Natural killer cell treated with Interleukin-12 subunit alpha and Interleukin-12 subunit beta and Interleukin-15 and Interleukin-18, amount 100 ng/mL, for 72 hours (primary cell): Measurements from ENCODE around the gene PRX. TPM values are rescaled to one million over a fixed set of nuclear protein-coding genes. Genes with fewer than 3 reads are reported as not detected.
"Not testable (repeated sequence)": the region's sequence is repeated elsewhere in the genome, so short reads cannot be mapped to it uniquely, and the experiment has no call there.

Experiments
- ATAC-seq, 2 donors: fragments of 150-1000 bp; cut with Tn5 transposase in 1 of 2; sonication (Bioruptor Pico), chemical (Tn5 transposase) in 1 of 2; 2 replicates each; pipeline ENCODE4 v1.10.0; 2021
- DNase-seq: peaks from one replicate; pipeline ENCODE4 v3.0.0; 2022; ENCODE audit warnings: low spot score
- H3K27ac Mint-ChIP-seq, 2 donors: 1 replicate in 1 of 2; 2 replicates in 1 of 2; pipeline ENCODE4 v1.8.0; 2022; ENCODE audit warnings: mixed read lengths in 2 of 2, mild to moderate bottlenecking in 1 of 2, moderate library complexity in 1 of 2
- H3K27me3 Mint-ChIP-seq, 2 donors: 1 replicate in 1 of 2; 2 replicates in 1 of 2; pipeline ENCODE4 v1.8.0; 2022; ENCODE audit warnings: mixed read lengths in 2 of 2
- H3K36me3 Mint-ChIP-seq: one replicate; pipeline ENCODE4 v1.8.0; 2022; ENCODE audit warnings: mixed read lengths
- H3K4me1 Mint-ChIP-seq, 2 donors: 1 replicate in 1 of 2; 2 replicates in 1 of 2; pipeline ENCODE4 v1.8.0; 2022; ENCODE audit warnings: low read depth in 2 of 2, mixed read lengths in 2 of 2, mild to moderate bottlenecking in 1 of 2
- H3K4me3 Mint-ChIP-seq: one replicate; pipeline ENCODE4 v1.8.0; 2022; ENCODE audit warnings: mixed read lengths
- H3K9me3 Mint-ChIP-seq: 2 replicates; pipeline ENCODE4 v1.8.0; 2022; ENCODE audit warnings: mixed read lengths
- total RNA-seq, 2 donors: library from RNA; stranded (reverse); gene quantifications; one replicate each; pipeline ENCODE4 v1.2.3, GENCODE V29; 2022

PRX gene
- total RNA-seq, 2 donors from 2014 or later, result 0.48 to 0.78 TPM

- peaks cover 0 to 3% of the 10 kb centered on the region in 2 donors for H3K27me3 Mint-ChIP-seq
- ATAC-seq (peak; percentile 17 to 45), DNase-seq (no peak)
- no peaks in the 10 kb centered on the region for H3K9me3 Mint-ChIP-seq
- H3K36me3 Mint-ChIP-seq, result no peaks in the 10 kb centered on the region
- peak overlapping the region; percentile 47 to 64 for H3K27ac Mint-ChIP-seq
- peaks cover 42 to 51% of the 10 kb centered on the region in 2 donors for H3K4me1 Mint-ChIP-seq
- H3K4me3 Mint-ChIP-seq, result peak overlapping the region; percentile 60
These were observed 3.9 kb upstream of the PRX start for GRCh38 chr19:40416918-40417642.

DNA sequence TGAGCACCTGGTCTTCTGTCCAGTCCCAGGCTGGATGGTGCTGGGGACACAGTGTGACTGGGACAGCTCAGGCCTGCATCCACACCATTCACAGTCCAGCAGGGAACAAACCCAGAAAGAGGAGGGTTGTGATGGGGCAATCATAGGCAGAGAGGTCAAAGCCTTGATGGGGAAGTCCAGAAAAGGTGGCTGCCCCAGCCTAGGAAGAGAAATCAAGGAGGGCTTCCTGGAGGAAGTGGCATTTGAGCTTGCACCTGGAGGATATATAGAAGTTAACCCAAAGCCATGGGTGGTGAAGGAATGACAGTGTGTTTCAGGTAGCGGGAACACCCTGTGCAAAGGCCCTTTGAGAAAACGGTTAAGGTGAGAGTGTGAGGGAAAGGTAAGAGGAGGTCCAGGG lies 2.6 kb upstream of the PRX start:
- H3K4me1 Mint-ChIP-seq, result peaks cover 40 to 51% of the 10 kb centered on the region in 2 donors
- DNase-seq, result no peak
- H3K36me3 Mint-ChIP-seq, result no peaks in the 10 kb centered on the region
- no peaks in the 10 kb centered on the region for H3K9me3 Mint-ChIP-seq
- H3K4me3 Mint-ChIP-seq, result peak overlapping the region; percentile 2
- peak overlapping the region; percentile 21 to 58 for H3K27ac Mint-ChIP-seq
- H3K27me3 Mint-ChIP-seq, result peaks cover 0 to 3% of the 10 kb centered on the region in 2 donors
- no peak for ATAC-seq

- peak overlapping the region in 1 of 2 donors; percentile 58 for H3K27ac Mint-ChIP-seq
These were observed 1.7 kb upstream of the PRX start for GRCh38 chr19:40414542-40415535.

GRCh38 chr19:40412866-40413265 lies 312 bp downstream of the PRX start:
- peaks cover 29 to 30% of the 10 kb centered on the region in 2 donors for H3K4me1 Mint-ChIP-seq
- peaks cover 0 to 3% of the 10 kb centered on the region in 2 donors for H3K27me3 Mint-ChIP-seq
- no peak overlapping the region for H3K27ac Mint-ChIP-seq
- no peak for ATAC-seq
- DNase-seq, result no peak
- no peaks in the 10 kb centered on the region for H3K9me3 Mint-ChIP-seq
- no peaks in the 10 kb centered on the region for H3K36me3 Mint-ChIP-seq
- H3K4me3 Mint-ChIP-seq, result no peak overlapping the region

More at GRCh38 chr19:40414542-40415535, 1.7 kb upstream of the PRX start:
- DNase-seq, result no peak
- no peak for ATAC-seq
- H3K36me3 Mint-ChIP-seq, result no peaks in the 10 kb centered on the region
- no peak overlapping the region for H3K4me3 Mint-ChIP-seq
- no peaks in the 10 kb centered on the region for H3K9me3 Mint-ChIP-seq
- peaks cover 0 to 3% of the 10 kb centered on the region in 2 donors for H3K27me3 Mint-ChIP-seq
- peaks cover 39 to 50% of the 10 kb centered on the region in 2 donors for H3K4me1 Mint-ChIP-seq

GRCh38 chr19:40411958-40412499 lies 1.1 kb downstream of the PRX start:
- peaks cover 25 to 27% of the 10 kb centered on the region in 2 donors for H3K4me1 Mint-ChIP-seq
- no peak overlapping the region for H3K27ac Mint-ChIP-seq
- H3K27me3 Mint-ChIP-seq, result peaks cover 0 to 3% of the 10 kb centered on the region in 2 donors
- no peaks in the 10 kb centered on the region for H3K9me3 Mint-ChIP-seq
- DNase-seq (no peak), ATAC-seq (no peak)
- H3K4me3 Mint-ChIP-seq, result no peak overlapping the region
- no peaks in the 10 kb centered on the region for H3K36me3 Mint-ChIP-seq

DNA sequence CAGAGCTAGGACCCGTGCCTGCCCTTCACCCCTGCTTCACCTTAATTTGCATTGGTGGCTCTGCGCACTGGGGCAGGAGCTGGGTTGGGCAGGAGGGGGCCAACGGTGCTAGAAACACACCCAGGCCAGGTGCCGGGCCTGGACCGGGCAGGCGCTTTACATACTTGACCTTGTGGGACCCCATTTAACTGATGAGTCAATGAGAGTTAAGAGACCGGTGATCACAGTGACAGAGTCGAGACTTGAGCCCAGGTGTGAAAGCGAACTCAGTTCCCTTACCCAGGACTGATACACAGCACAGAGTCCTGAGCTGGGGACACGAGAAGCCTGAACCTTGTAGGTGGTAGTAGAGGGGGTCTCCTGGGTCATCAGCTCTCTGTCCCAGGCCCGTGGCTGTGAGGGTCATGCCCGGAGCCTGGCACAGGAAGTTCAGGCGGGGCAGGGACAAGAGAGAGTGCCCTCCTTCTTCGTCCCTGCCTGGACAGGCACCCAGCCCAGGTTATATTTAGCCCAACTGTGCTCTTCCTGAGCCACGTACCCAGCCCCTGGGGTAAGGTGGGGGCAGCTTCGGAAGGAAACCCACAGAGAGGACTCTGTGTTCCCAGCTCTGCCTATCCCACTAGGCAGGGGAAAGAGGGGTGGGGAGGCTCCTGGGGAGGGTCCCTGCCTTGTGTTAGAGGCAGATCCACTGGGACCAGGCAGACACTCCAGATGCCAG lies 1.9 kb downstream of the PRX start:
- Mint-ChIP-seq H3K9me3 (no peaks in the 10 kb centered on the region), H3K4me3 (no peak overlapping the region), H3K36me3 (no peaks in the 10 kb centered on the region), H3K27ac (no peak overlapping the region), H3K4me1 (peaks cover 21 to 23% of the 10 kb centered on the region in 2 donors), H3K27me3 (peaks cover 0 to 3% of the 10 kb centered on the region in 2 donors)
- ATAC-seq (no peak), DNase-seq (no peak)

- no peak overlapping the region for H3K27ac Mint-ChIP-seq
- no peaks in the 10 kb centered on the region for H3K36me3 Mint-ChIP-seq
- ATAC-seq (no peak), DNase-seq (no peak)
- H3K9me3 Mint-ChIP-seq, result no peaks in the 10 kb centered on the region
- no peak overlapping the region for H3K4me3 Mint-ChIP-seq
- H3K4me1 Mint-ChIP-seq, result peaks cover 9 to 19% of the 10 kb centered on the region in 2 donors
- H3K27me3 Mint-ChIP-seq, result peaks cover 0 to 3% of the 10 kb centered on the region in 2 donors
These were observed 3.2 kb downstream of the PRX start for GRCh38 chr19:40410030-40410389.

GRCh38 chr19:40408598-40408925 lies 4.6 kb downstream of the PRX start:
- not testable (repeated sequence) for H3K9me3 Mint-ChIP-seq, H3K27me3 Mint-ChIP-seq, DNase-seq, H3K36me3 Mint-ChIP-seq, H3K4me3 Mint-ChIP-seq, H3K27ac Mint-ChIP-seq, ATAC-seq
- H3K4me1 Mint-ChIP-seq, result peaks cover 17 to 25% of the 10 kb centered on the region in 2 donors

DNA sequence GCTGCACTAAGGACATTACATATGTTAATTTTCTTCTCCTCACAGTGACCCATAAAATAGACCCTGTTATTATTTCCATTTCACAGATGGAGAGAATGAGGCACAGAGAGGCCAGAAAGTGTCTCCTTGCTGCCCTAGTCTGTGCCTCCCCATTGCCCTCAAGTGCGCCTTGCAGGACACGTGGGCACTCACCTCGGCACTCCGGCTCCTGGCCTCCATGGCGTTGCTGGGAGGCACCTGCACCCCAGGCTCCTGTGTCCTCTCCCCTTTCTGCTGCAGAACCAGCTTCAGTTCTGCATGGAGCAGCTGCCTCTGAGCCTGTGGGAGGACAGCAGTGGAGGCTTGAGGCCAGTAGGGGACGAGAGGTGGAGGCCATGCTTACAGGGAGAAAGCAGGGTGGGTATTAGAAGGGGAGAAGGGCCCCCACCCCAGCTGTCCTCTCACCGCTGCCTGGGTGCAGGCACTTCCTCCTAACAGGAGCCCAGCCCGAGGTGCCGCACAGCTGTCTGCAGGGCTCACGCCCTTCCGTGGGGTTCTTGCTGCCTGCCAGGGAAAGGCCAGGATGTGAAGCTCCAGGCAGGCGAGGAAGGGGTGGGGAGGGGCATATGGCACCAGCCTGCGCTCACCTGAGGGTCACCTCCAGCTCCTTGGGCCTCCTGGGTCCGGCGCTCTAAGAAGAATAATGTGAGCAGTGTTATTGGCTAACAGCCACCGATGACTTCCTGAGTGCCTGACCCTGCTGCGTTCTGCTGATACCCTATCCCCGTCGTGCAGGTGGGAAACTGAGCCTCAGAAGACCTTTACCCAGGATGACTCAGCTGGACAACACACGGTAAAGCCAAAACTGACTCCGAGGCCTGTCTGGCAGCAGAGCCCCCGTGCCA lies 5.2 kb downstream of the PRX start:
- Mint-ChIP-seq H3K4me3 (no peak overlapping the region), H3K9me3 (no peaks in the 10 kb centered on the region), H3K4me1 (peaks cover 20 to 27% of the 10 kb centered on the region in 2 donors), H3K27me3 (no peaks in the 10 kb centered on the region), H3K36me3 (no peaks in the 10 kb centered on the region), H3K27ac (no peak overlapping the region)
- ATAC-seq (no peak), DNase-seq (no peak)

GRCh38 chr19:40403262-40403984 lies 9.8 kb downstream of the PRX start:
- H3K27ac Mint-ChIP-seq, result peak overlapping the region; percentile 43 to 67
- H3K4me1 Mint-ChIP-seq, result peaks cover 29 to 33% of the 10 kb centered on the region in 2 donors
- H3K27me3 Mint-ChIP-seq, result peaks cover 0 to 3% of the 10 kb centered on the region in 2 donors
- no peaks in the 10 kb centered on the region for H3K36me3 Mint-ChIP-seq
- peak overlapping the region; percentile 83 for H3K4me3 Mint-ChIP-seq
- H3K9me3 Mint-ChIP-seq, result no peaks in the 10 kb centered on the region
- DNase-seq (peak; percentile 93), ATAC-seq (peak; percentile 94)

DNA sequence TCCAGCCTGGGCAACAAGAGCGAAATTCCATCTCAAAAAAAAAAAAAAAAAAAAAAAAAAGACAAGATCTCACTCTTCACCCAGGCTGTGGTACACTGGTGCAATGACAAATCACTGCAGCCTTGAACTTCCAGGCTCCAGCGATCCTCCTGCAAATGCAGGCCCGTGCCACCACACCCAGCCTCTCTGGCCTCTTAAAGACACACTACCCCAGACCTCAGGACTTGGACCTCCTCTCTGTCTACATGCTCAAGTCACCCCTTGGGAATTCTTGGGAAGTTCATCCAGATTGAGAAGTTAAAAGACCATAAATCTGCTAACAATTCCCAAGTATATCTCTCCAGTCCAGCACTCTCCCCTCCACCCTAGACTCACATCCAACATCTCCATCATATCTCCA lies 12.6 kb downstream of the PRX start:
- H3K36me3 Mint-ChIP-seq, result no peaks in the 10 kb centered on the region
- no peak for ATAC-seq
- H3K27me3 Mint-ChIP-seq, result peaks cover 0 to 3% of the 10 kb centered on the region in 2 donors
- no peak overlapping the region for H3K27ac Mint-ChIP-seq
- peaks cover 24 to 25% of the 10 kb centered on the region in 2 donors for H3K4me1 Mint-ChIP-seq
- no peak for DNase-seq
- H3K9me3 Mint-ChIP-seq, result no peaks in the 10 kb centered on the region
- no peak overlapping the region for H3K4me3 Mint-ChIP-seq
